HG02884 (cell line): ENCODE results near the gene CD22.

Experiments used
- ATAC-seq: cut with Tn5 transposase; IDR thresholded peaks from one replicate; pipeline ENCODE4 v1.9.1; 2021; ENCODE audit warnings: mild to moderate bottlenecking, moderate library complexity; ENCODE audit not compliant: unreplicated experiment

The CD22 gene

GRCh38 chr19:35295792-35296462, 33.1 kb upstream of the CD22 start:
- no peak for ATAC-seq

- ATAC-seq, result no peak
Observed at GRCh38 chr19:35296644-35297514, 32.1 kb upstream of the CD22 start.

- ATAC-seq, result no peak
Observed at GRCh38 chr19:35297515-35297848, 31.5 kb upstream of the CD22 start.

GRCh38 chr19:35297922-35298321, 31.1 kb upstream of the CD22 start:
- ATAC-seq, result no peak

- ATAC-seq, result no peak
Observed at GRCh38 chr19:35298561-35298972, 30.4 kb upstream of the CD22 start.

GRCh38 chr19:35299523-35300338, 29.3 kb upstream of the CD22 start:
- ATAC-seq, result no peak

- ATAC-seq, result no peak
Observed at GRCh38 chr19:35300339-35300649, 28.7 kb upstream of the CD22 start.

- no peak for ATAC-seq
Observed at GRCh38 chr19:35301961-35302360, 27.0 kb upstream of the CD22 start.

- no peak for ATAC-seq
Observed at GRCh38 chr19:35302446-35302845, 26.5 kb upstream of the CD22 start.

- no peak for ATAC-seq
Observed at GRCh38 chr19:35303357-35303915, 25.6 kb upstream of the CD22 start.

- no peak for ATAC-seq
Observed at GRCh38 chr19:35304036-35304435, 25.0 kb upstream of the CD22 start.

- ATAC-seq, result no peak
Observed at GRCh38 chr19:35305181-35305580, 23.8 kb upstream of the CD22 start.

- ATAC-seq, result no peak
Observed at GRCh38 chr19:35306473-35307246, 22.3 kb upstream of the CD22 start.

- no peak for ATAC-seq
Observed at GRCh38 chr19:35307931-35308330, 21.1 kb upstream of the CD22 start.

- no peak for ATAC-seq
Observed at GRCh38 chr19:35308910-35309309, 20.1 kb upstream of the CD22 start.

- no peak for ATAC-seq
Observed at GRCh38 chr19:35309481-35310279, 19.3 kb upstream of the CD22 start.

- ATAC-seq, result no peak
Observed at GRCh38 chr19:35310331-35310730, 18.7 kb upstream of the CD22 start.

GRCh38 chr19:35310811-35311465, 18.0 kb upstream of the CD22 start:
- ATAC-seq, result no peak

- ATAC-seq, result no peak
Observed at GRCh38 chr19:35311901-35312665, 16.9 kb upstream of the CD22 start.
